ENCODE results near the gene TMBIM1.

GRCh38 chr2:218301176-218301819 lies 9.0 kb upstream of the TMBIM1 start:
- TF ChIP-seq CTCF (IDR thresholded peaks at IDR 0.05; ENCODE audit: insufficient read depth, low read length) (peak; percentile 87), REST (IDR thresholded peaks at IDR 0.05; ENCODE audit: insufficient replicate concordance, low read depth) (no peak), POLR2AphosphoS5 (IDR thresholded peaks at IDR 0.05; ENCODE audit: low read depth) (no peak), GABPA (IDR thresholded peaks at IDR 0.05; ENCODE audit: low read depth) (no peak)

Data from HL-60 (cell line).